K562 (cell line): Measurements from ENCODE around the gene NSUN3.

Experiments used
- GATA2 ChIP-seq: sonication (generic); formaldehyde crosslinking; IDR thresholded peaks from 2 replicates; pipeline ENCODE4 v1.4.0; 2020; ENCODE audit warnings: mild to moderate bottlenecking, missing genetic modification reagents
- JUND ChIP-seq, 2 experiments: IDR thresholded peaks; 2 replicates in 1 of 2; 3 replicates in 1 of 2; pipeline ENCODE4 v1.6.1; 2011; ENCODE audit warnings: borderline replicate concordance in 2 of 2, low read depth in 2 of 2, low read length in 2 of 2, improper control_type of control experiment in 1 of 2, missing biosample characterization in 1 of 2, missing genetic modification characterization in 1 of 2, missing genetic modification reagents in 1 of 2
- MLX ChIP-seq, 2 experiments: fragments of 450-650 bp in 1 of 2; sonication (generic) in 1 of 2; formaldehyde crosslinking; conservative IDR thresholded peaks; 2 replicates each; pipeline versions ENCODE4 v1.4.0 to v1.8.1; 2020 to 2022; ENCODE audit warnings: mild to moderate bottlenecking in 1 of 2, missing genetic modification reagents in 1 of 2
- NR1H2 ChIP-seq: sonication (generic); formaldehyde crosslinking; IDR thresholded peaks from 2 replicates; pipeline ENCODE4 v1.4.0; 2020; ENCODE audit warnings: mild to moderate bottlenecking, missing genetic modification reagents
- PBX2 ChIP-seq, 2 experiments: IDR thresholded peaks in 1 of 2; conservative IDR thresholded peaks in 1 of 2; 2 replicates each; pipeline ENCODE4 v1.6.1; 2016; ENCODE audit warnings: low read depth in 2 of 2, mild to moderate bottlenecking in 1 of 2, missing compliant biosample characterization in 1 of 2, missing genetic modification characterization in 1 of 2, moderate library complexity in 1 of 2
- RCOR1 ChIP-seq, 2 experiments: IDR thresholded peaks; 2 replicates each; pipeline ENCODE4 v1.6.1; 2012; ENCODE audit warnings: low read depth in 2 of 2, low read length in 2 of 2, borderline replicate concordance in 1 of 2, improper control_type of control experiment in 1 of 2
- RFX5 ChIP-seq: IDR thresholded peaks from 2 replicates; pipeline ENCODE4 v1.6.1; 2011; ENCODE audit warnings: low read depth, mild to moderate bottlenecking, improper control_type of control experiment, low read length

- TF ChIP-seq GATA2 (CRISPR knock-in tag), result no peak
- TF ChIP-seq PBX2 (CRISPR knock-in tag; IDR thresholded peaks at IDR 0.05; ENCODE audit: low read depth), result no peak
- no peak for TF ChIP-seq PBX2 (tag; conservative IDR thresholded peaks at IDR 0.05; ENCODE audit: low read depth)
- TF ChIP-seq NR1H2 (CRISPR knock-in tag), result no peak
- no peak for TF ChIP-seq MLX (CRISPR knock-in tag; conservative IDR thresholded peaks at IDR 0.05)
- TF ChIP-seq JUND (IDR thresholded peaks at IDR 0.05; ENCODE audit: borderline replicate concordance, low read depth, low read length), result no peak
- no peak for TF ChIP-seq JUND (tag; IDR thresholded peaks at IDR 0.05; ENCODE audit: borderline replicate concordance, low read depth, low read length)
- no peak for TF ChIP-seq RFX5
- TF ChIP-seq RCOR1 (IDR thresholded peaks at IDR 0.05; ENCODE audit: borderline replicate concordance in 1 of 2, low read depth in 2 of 2, low read length in 2 of 2), result no peak
These were observed 47.8 kb upstream of the NSUN3 start for GRCh38 chr3:94015025-94015424.
